GM21367 (cell line): Measurements from ENCODE around the gene RIC8A.
A peak's percentile ranks its signal among the peaks of the same experiment; 100 is the strongest.
"Not testable (repeated sequence)": the region's sequence is repeated elsewhere in the genome, so short reads cannot be mapped to it uniquely, and the experiment has no call there.

Source experiments
- ATAC-seq: cut with Tn5 transposase; IDR thresholded peaks from one replicate; pipeline ENCODE4 v1.9.1; 2021; ENCODE audit not compliant: unreplicated experiment

RIC8A gene

DNA sequence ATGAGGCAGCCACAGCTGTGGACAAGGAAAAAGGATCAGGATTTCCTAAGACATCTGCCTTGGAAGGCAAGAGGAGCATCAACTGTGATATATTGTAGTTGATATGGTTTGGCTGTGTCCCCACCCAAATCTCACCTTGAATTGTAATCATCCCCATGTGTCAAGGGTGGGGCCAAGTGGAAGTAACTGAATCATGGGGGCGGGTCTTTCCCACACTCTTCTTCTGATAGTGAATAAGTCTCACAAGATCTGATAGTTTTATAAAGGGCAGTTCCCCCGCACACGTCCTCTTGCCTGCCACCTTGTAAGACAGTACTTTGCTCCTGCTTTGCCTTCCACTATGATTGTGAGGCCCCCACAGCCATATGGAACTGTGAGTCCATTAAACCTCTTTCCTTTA is 10.2 kb downstream of the RIC8A start:
- ATAC-seq, result no peak

- no peak for ATAC-seq
These were observed 11.5 kb downstream of the RIC8A start for GRCh38 chr11:218815-219593.

- ATAC-seq, result not testable (repeated sequence)
These were observed 13.2 kb downstream of the RIC8A start for GRCh38 chr11:220641-221215.

GRCh38 chr11:221539-221938 is 14.0 kb downstream of the RIC8A start:
- no peak for ATAC-seq

DNA sequence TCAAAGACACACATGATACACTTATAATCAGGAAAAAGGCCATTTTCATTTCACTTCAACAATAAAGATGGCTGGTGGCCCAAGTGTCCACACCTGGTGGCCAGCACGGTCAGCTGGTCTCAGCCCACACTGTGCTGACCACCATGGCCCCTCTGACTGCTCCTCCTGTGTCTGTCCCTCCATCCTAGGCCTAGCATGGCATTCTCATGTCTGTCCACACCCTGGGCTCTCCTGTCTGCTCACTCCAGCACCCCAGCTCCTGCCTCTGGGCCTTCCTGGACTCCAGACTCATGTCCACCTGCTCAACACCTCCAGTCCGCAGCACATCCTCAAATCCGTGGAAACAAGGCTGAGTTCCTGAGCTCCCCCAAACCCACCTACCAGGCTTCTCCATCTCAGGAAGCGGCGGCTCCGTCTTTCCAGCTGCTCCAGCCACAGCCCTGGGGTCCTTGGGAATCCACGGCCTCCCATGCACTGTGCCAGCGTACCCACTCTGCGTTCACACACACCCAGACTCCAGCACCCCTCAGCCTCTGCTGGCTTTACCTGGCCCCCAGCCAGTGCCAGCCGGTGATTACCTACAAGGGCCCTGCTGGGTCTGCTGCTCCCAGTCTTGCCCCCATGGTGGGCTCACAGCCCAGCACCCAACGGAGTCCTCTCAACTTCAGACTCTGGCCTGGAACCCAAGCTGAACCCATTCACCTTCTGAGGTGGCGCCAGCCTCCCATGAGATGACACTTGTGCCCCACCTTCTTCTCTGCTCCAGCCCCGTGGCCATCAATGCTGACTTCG is 14.7 kb downstream of the RIC8A start:
- ATAC-seq, result no peak

DNA sequence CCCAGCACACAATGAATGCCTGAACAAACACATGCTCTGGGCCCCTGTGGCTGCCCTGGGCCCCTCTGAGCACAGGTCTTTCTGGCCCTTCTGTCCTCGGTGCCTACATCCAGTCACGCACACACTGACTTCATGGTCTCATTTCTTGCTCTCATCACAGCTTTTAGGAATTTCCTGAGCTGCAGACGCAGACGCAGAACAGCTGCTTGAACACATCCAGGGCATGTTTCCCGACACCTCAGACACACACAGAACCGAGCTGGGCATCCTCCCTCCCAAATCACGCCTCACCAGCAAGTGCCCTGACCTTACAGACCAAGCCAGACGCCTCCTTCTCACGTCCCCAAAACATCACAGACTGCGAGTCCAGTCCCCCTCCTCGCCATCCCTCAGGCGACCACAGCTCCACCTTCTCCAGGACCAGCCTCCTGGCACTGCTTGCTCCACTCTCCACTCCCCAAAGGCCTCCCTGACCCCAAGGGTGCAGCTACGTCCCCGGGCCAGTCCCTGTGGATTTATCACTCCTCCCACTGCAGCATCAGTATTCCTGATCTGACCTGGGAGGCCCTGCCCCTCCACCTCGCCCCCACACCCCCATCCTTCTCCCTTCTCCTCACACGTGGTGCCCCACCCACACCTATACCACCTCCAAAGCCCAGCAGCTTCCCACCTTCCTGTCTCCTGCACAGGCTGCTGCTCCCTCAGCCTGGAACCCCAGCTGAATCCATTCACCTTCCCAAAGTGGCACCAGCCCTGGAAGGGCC is 15.7 kb downstream of the RIC8A start:
- no peak for ATAC-seq

GRCh38 chr11:223884-224283 is 16.4 kb downstream of the RIC8A start:
- no peak for ATAC-seq

DNA sequence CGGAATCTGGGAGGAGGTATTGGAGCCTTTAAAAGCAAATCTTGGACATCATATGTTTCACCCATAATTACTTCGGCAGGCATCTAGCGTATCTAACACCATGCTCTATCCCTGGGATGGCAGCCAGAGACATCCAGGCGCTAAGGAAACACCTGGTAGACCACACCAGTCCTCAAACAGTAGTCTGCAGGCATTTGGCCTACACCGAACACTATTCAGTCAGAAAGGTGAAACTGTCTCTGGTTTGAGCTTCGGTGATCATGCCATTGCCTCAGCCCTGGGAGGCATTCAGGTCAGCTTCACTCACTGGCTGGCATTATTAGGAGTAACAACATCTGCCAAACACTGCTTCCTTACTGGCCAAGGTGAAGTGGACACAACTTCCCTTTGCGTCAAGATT is 16.9 kb downstream of the RIC8A start:
- no peak for ATAC-seq

- ATAC-seq, result no peak
These were observed 18.4 kb downstream of the RIC8A start for GRCh38 chr11:225734-226453.

DNA sequence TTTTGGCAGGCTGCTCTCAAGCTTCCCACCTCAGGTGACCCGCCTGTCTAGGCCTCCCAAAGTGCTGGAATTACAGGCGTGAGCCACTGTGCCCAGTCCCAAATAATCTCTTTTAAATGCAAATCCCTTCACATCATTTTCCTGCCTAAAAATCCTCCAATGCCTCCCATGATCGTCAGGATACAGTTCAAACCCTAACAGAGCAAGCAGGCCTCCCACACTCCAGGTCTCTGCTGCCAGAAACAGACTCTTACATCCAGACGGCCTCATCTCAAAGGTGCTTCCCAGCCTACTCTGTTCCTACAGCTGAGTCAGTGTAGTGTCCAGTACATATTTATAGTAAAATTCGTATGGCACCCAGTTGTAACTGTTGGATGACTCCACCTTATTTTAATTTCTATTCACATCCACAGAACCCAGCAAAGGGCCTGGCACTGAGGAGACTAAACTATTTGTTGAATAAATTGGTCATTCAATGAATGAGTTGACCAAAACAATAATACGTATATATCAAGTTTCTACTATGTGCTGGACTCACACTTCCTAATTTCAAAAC is 20.4 kb downstream of the RIC8A start:
- ATAC-seq, result no peak

GRCh38 chr11:230431-230830 is 22.9 kb downstream of the RIC8A start:
- no peak for ATAC-seq

GRCh38 chr11:232783-233565 is 25.5 kb downstream of the RIC8A start:
- ATAC-seq, result no peak

- no peak for ATAC-seq
These were observed 27.7 kb downstream of the RIC8A start for GRCh38 chr11:235180-235579.

DNA sequence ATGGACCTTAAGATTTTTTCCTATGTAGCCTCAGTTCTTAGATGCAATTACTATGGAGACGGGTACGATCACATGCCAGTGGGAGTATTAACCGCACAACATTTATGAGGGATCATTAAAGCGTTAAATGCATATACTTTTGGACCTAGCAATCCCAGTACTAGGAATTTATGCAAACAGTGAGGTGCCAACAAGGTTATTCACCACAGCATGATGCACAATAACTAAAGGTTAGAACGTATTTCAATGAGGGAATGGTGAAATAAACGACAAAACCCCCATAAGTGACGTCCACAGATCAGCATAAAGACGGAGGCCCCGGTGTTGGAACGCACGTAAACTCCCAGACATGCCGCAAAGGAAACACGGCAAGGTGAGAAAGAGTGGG is 28.1 kb downstream of the RIC8A start:
- peak; percentile 5 for ATAC-seq

- peak; percentile 56 for ATAC-seq
These were observed 28.7 kb downstream of the RIC8A start, which contains the start of gene SIRT3 for GRCh38 chr11:235997-236773. SIRT3 (minus strand) TSS chr11:236342; CDS start chr11:236328, 14 bp downstream.

- ATAC-seq, result peak; percentile 62
These were observed 29.6 kb downstream of the RIC8A start, which contains the start of gene PSMD13 for GRCh38 chr11:236774-237767. PSMD13 (plus strand) TSS chr11:236976; CDS start chr11:237050, 74 bp downstream.

DNA sequence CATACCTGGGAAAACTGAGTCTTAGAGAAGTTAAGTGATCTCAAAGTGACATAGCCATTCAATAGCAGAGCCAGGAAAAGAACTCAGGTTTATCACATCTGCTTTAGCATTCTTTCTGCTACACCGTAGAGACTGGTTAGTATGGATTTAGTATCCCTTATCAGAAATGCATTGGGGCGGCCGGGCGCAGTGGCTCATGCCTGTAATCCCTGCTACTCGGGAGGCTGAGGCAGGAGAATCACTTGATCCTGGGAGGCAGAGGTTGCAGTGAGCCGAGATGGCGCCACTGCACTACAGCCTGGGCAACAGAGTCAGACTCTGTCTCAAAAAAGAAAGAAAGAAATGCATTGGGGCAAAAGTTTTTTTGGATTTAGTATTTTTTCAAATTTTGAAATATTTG is 30.8 kb downstream of the RIC8A start:
- ATAC-seq, result not testable (repeated sequence)
